Measurements from ENCODE around the gene ATF3.

DNA sequence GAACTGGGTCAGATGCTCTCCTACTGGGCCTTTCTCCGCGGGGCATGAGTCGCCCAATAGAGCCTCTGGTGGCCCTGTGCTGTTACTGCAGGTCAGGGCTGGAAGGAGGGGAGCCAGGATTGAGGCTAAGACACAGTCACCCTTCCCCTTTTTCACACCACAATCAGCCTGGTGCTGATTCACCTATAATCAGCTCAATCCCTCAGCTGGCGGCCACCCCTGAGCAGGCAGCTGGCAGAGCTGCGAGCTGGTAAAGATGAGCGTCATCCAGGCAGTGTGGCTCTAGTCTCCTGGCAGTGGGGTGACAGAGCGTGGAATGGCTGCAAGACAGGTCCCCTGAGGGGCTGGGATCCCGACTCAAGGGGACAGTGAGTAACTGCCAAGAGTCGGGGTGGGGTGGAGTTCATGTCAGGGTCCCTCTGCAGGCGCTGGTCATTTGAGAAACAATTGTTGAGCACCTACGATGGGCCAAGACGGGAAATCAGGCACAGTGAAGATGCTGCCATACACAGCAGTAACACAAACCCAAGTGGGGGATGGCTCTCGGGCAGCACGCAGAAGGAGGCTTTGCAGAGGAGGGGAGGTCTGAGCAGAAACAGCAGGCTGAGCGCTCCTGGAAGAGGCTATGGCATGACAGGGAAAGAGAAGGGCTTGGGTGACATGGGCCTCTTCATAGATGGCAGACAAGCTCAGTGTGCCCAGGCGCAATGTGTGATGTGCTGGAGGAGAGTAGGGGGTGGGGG is 21.8 kb downstream of the ATF3 start:
- TF ChIP-seq, protein P1, sequence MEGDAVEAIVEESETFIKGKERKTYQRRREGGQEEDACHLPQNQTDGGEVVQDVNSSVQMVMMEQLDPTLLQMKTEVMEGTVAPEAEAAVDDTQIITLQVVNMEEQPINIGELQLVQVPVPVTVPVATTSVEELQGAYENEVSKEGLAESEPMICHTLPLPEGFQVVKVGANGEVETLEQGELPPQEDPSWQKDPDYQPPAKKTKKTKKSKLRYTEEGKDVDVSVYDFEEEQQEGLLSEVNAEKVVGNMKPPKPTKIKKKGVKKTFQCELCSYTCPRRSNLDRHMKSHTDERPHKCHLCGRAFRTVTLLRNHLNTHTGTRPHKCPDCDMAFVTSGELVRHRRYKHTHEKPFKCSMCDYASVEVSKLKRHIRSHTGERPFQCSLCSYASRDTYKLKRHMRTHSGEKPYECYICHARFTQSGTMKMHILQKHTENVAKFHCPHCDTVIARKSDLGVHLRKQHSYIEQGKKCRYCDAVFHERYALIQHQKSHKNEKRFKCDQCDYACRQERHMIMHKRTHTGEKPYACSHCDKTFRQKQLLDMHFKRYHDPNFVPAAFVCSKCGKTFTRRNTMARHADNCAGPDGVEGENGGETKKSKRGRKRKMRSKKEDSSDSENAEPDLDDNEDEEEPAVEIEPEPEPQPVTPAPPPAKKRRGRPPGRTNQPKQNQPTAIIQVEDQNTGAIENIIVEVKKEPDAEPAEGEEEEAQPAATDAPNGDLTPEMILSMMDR (IDR thresholded peaks at IDR 0.05): peak; percentile 67 to 88 (median 82)
- TF ChIP-seq POLR2A (IDR thresholded peaks at IDR 0.05): no peak
